ENCODE measurements around the gene LYPD6B. TPM values are rescaled to one million over a fixed set of nuclear protein-coding genes. Genes with fewer than 3 reads are reported as not detected.

LYPD6B gene
- total and polyA plus RNA-seq, 8 donors, result 0.79 to 35.8 (median 24.6) TPM

DNA sequence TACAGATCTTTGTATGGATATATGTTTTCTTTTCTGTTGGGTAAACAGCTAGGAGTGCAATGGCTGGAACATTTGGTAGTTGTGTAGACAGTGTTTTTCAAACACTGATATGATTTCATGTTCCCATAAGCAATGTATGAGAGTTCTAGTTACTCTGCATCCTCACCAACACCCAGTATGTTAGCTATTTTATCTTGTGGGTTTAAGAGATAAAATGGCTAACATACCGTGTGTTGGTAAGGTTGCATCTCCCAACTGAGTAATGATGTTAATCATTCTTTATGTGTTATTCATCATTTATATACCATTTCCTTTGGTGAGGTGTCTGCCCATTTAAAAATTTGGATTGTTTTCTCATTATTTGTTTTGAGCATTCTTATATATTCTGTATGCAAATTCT is 65.7 kb downstream of the LYPD6B start:
- intact Hi-C loops (cut with DNase I), result no loop called here

DNA sequence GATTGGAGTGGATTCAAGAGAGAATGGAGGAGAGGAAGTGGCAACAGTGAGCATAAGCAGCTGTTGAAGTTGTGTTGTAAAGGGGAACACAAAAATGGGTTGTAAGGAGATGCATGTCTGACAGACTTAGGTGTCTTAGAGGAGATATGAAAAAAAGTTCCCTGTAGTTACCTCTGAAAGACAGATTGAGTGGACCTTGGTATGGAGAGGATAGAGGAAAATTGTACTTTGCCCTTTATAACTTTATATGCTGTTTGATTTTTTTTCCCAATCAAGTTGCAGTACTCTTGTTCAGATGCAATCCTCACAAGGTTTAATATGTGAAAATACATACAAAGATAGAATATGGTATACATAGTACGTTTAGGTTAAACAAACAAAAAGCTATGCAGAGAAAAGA is 73.6 kb downstream of the LYPD6B start:
- intact Hi-C loops (cut with DNase I), result no loop called here
- no peak for ATAC-seq
- no peak for DNase-seq
- Histone ChIP-seq H3K36me3 (no peaks in the 10 kb centered on the region), H3K4me1 (no peaks in the 10 kb centered on the region), H3K27ac (no peak overlapping the region), H3K9me3 (no peaks in the 10 kb centered on the region), H3K27me3 (no peaks in the 10 kb centered on the region), H3K4me3 (no peak overlapping the region)
- no peak for TF ChIP-seq CTCF (IDR thresholded peaks at IDR 0.05)

More for the DNA sequence above, 65.7 kb downstream of the LYPD6B start:
- H3K4me3 ChIP-seq, result no peak overlapping the region
- no peak for TF ChIP-seq CTCF (IDR thresholded peaks at IDR 0.05)
- H3K9me3 ChIP-seq, result peaks cover 0 to 5% of the 10 kb centered on the region in 2 donors
- ATAC-seq, result no peak
- no peak overlapping the region for H3K27ac ChIP-seq
- H3K27me3 ChIP-seq, result no peaks in the 10 kb centered on the region
- no peaks in the 10 kb centered on the region for H3K4me1 ChIP-seq
- no peak for DNase-seq
- no peaks in the 10 kb centered on the region for H3K36me3 ChIP-seq

DNA sequence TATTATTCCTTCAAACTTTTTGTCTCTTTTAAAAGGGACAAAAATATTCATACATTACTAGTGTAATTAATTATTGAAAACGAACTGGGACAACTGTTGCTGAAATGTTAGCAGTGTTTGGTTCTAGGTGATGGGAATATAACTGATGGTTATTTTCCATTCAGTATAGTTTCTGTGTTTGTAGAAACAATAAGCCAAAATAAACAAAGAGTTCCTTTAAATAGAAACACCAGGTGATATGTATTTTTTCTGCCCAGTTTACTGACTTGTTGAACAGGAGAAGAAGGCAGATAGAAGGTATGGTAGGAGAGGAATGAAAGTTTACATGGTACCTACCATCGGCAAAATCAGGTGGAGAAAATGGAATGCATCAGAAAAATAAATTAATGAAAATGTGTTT is 74.2 kb downstream of the LYPD6B start:
- no peak overlapping the region for H3K4me3 ChIP-seq
- no peaks in the 10 kb centered on the region for H3K4me1 ChIP-seq
- DNase-seq, result no peak
- no peak for ATAC-seq
- intact Hi-C loops (cut with DNase I), result no loop called here
- no peaks in the 10 kb centered on the region for H3K9me3 ChIP-seq
- TF ChIP-seq CTCF (IDR thresholded peaks at IDR 0.05), result no peak
- no peaks in the 10 kb centered on the region for H3K36me3 ChIP-seq
- H3K27me3 ChIP-seq, result no peaks in the 10 kb centered on the region
- no peak overlapping the region for H3K27ac ChIP-seq

DNA sequence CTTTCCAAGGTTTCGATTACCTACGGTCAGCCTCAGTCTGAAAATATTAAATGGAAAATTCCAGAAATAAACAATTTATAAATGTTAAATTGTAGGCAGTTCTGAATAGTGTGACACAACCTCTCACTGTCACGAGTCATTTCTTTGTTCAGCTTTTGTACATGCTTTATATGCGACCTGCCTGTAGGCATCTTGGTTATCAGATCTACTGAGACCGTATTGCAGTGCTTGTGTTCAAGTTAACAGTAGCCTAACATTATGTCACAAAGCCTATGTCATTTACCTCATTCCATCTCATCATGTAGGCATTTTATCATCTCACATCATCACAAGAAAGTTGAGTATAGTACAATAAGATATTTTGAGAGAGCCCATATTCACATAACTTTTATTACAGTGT is 77.3 kb downstream of the LYPD6B start:
- intact Hi-C loops (cut with DNase I), result no loop called here
- H3K27ac ChIP-seq, result no peak overlapping the region
- no peak for ATAC-seq
- H3K4me1 ChIP-seq, result no peaks in the 10 kb centered on the region
- H3K9me3 ChIP-seq, result no peaks in the 10 kb centered on the region
- no peak for TF ChIP-seq CTCF (IDR thresholded peaks at IDR 0.05)
- no peaks in the 10 kb centered on the region for H3K36me3 ChIP-seq
- H3K27me3 ChIP-seq, result no peaks in the 10 kb centered on the region
- no peak for DNase-seq
- no peak overlapping the region for H3K4me3 ChIP-seq

GRCh38 chr2:149119368-149119767 is 80.9 kb downstream of the LYPD6B start:
- intact Hi-C loops (cut with DNase I), result no loop called here

More at GRCh38 chr2:149119368-149119767, 80.9 kb downstream of the LYPD6B start:
- no peak for DNase-seq
- H3K4me1 ChIP-seq, result no peaks in the 10 kb centered on the region
- no peaks in the 10 kb centered on the region for H3K9me3 ChIP-seq
- H3K4me3 ChIP-seq, result no peak overlapping the region
- TF ChIP-seq CTCF (IDR thresholded peaks at IDR 0.05), result no peak
- no peaks in the 10 kb centered on the region for H3K36me3 ChIP-seq
- no peaks in the 10 kb centered on the region for H3K27me3 ChIP-seq
- no peak overlapping the region for H3K27ac ChIP-seq
- ATAC-seq, result no peak

All from left lung (tissue), 10 donors.